HG03521 (cell line): ENCODE results near the gene CERK.

Experiments used
- ATAC-seq: cut with Tn5 transposase; IDR thresholded peaks from one replicate; pipeline ENCODE4 v1.9.1; 2021; ENCODE audit warnings: mild to moderate bottlenecking, moderate library complexity; ENCODE audit not compliant: unreplicated experiment

Gene CERK

DNA sequence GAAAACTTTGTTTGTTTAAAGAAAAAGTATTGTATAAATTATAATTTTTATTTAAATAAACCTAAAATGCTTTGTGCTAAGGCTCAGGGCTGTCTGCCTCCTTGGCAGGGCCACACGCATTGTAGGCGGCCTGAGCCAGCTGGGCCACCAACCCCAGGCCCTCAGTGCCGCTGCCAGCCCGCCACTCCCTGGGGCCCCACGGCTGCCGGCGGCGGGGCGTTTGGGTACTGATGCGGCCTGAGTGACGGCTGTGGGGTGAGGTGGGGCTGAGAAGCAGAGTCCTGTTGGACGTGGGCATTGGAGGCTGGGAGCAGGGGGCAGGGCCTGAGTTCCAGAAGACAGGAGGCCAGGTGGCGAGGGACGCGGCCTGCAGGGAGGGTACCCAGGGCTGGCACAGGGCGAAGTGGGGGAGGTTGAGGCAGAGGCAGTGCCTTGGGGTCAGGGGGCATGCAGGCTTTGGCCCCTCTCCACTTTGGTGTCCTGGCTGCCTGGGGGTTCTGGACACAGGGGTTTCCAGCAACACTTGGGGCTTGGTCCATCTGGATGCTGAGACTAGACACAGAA, 58.3 kb downstream of the CERK start:
- no peak for ATAC-seq

DNA sequence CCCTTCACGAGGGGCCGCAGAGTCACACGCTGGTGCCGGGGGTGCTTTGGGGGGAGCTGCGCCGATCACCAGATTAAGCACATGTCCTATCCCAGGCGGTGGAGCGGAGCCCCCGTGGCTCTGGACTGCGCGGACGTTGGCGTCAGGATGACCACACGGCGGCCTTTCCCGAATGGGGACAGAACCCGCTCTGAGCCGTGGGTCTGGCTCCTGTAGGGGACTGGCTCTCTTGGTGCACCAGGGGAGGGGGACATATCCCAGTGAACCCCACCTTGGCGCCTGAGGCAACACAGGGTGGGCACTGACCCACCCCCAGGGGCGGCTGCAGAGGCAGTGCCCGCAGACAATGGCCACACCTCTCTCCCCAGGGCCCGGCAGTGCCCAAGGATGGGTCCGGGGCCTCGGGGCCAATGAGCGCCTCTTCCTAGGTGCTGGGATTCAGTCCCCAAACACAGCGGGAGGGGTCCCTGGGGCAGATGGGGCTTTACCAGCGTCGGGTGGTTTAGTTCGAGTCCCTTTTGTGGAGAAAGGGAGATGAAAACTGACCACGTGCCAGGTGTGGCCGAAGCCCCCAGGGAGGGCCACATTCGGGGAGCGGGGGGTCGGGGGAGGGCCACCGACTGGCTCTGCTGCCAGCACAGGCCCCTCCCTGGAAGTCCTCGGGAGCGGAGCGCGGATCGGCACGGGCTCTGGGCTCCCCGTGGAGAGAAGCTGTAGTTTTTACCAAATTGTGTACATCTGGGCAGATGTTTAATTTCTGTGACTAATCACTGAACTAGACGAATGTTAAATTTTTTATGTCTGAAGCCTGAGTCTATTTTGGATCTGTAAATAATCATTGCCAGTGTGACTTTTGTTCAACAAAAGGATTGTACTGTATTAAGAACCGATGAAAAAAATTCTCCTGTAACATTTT, 59.0 kb downstream of the CERK start:
- ATAC-seq = no peak

DNA sequence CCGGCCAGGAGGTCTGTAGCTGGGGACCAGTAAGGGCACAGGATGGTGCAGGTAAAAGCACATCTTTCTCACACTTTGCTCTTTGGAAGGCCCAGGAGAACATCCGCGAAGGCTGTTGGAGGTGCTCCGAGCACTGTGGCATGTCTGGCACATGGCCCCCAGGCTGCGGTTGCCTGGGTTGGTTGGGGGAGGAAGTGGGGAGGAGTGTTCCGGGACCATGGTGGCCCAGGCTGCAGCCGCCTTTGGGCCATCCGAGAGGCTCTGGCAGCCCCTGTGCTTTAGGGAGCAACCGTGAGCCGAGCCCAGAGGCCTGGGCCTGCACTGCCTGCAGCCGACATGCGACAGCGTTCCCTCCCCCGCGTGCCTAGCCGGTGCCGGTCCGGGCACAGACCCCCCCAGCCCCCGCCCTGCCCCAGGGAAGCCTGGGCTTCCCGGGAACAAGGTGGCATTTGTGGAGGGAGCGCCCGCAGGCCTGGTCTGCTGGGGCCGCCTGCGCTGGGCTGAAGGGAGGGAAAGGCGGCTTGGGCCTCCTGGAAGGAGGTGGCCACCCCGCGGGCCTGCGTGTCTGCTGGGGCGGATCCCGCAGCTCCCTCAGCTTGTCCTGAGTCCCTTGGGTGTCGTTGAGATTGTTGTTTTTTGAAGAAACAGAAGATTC, 59.9 kb downstream of the CERK start:
- no peak for ATAC-seq

DNA sequence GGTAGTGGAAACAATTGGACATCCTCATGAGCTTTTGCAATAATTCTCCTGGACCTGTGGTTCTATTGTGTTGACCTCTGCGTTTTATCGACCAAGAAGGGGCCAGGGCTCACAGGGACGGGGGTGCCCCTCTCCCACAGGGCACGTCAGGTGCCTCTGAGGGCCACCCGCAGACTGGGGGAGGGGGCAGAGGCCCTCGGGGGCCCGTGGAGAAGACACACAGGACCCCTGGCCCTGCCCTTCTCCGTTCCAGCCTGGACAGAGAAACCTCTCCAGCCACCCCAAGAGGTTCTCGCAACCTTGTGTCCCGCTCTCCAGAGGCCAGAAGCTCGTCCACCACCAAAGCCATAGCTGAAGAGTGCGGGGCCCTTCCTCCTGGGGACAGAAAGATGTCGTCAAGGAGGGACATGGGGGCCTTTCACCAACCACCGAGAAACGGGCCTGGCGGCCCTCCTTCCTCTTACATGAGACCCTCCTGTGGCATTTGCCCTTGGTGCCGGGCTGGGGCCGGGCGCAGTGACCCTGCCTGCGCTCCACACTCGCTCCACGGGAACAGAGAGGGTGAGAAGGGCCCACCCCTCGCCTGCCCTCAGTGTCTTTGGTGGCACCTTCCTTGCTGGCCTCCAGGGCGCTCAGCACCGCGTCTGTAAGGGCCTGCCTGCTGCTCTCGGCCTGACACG, 60.6 kb downstream of the CERK start:
- no peak for ATAC-seq

DNA sequence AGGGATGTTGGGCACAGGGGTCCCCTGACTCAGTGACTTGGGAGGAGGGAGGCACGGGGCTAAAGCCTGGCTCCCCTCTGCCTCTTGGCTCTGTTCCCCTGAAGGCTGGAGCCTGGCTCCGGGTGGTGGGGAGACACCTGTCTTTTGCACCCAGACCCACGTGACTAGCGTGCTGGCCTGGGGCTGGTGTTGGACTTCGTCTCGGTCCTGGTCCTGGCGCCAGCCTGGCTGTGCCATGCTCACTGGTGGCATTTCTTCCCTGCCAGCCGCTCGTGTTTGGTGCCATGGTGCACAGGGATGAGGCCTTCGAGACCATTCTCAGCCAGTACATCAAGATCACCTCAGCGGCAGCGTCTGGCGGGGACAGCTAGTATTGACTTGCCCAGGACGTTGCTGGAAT, 61.2 kb downstream of the CERK start:
- ATAC-seq = no peak

DNA sequence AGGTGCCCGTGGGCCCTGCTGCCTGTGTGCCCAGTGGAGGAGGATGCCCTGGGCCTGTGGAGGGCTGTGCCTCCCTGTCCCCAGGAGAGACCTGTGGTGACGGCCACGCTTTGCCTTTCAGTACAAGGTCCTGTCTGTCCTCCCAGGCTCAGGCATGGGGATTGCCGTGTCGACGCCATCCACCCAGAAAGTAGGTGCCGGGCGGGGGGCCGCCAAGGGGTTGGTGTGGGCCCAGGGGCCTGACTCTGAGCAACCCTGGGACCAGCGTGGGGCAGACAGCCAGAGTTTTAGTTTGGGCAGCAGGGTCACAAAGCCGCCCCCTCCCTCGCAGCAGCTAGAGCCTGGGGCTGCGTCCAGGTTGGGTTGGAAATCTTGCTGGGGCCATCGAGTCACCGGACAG, 61.6 kb downstream of the CERK start:
- no peak for ATAC-seq

DNA sequence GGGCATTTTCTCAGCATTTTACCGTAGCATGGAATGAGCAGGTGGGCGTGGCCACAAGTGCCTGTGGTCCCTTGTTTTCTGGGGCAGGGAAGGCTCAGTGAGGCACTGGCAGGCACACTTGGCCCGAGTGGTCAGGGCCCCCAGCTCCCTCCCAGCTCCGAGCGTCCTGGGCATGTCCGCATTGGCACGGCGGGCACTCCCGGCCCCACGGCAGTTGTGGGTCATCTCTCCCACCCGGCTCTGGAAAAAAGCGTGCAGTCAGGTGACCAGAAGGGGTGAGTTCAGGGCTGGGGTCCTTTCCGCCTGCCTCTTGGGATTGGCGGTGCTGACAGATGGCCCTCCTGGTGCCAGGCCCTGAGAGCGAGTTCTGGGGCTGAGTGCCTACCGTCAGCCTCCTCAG, 62.1 kb downstream of the CERK start:
- ATAC-seq = no peak

DNA sequence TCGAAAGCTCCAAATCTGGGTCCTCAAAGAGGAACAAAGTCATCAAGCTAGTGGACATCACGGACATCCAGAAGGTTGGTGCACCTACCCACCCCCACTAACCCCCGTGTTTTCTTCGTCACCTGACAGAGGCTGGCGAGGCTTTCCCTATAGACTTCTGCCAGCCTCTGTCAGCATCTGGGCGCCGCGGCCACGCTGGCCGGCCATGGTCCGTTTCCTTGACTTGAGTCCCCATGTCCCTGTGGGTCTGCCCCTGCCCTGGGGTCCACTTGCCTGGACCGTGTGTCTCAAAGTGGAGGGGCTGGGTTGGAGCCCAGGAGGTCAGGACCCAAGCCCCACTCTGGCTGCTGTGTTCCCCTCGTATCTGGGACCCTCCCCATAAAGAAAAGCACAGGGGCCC, 62.6 kb downstream of the CERK start:
- no peak for ATAC-seq

DNA sequence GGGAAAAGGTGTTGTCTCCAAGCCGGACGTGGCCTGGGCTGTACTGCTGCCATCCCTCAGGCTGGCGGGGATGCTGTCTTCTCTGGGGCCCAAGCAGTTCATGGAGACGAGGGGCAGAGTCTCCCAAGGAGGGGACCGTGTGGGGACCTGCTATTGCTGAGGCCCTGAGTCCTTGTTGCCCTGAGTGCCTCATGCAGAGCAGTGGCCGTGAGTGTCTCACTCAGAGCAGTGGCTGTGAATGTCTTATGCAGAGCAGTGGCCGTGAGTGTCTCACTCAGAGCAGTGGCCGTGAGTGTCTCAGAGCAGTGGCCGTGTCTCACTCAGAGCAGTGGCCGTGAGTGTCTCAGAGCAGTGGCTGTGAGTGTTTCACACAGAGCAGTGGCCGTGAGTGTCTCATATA, 63.1 kb downstream of the CERK start:
- ATAC-seq = no peak

DNA sequence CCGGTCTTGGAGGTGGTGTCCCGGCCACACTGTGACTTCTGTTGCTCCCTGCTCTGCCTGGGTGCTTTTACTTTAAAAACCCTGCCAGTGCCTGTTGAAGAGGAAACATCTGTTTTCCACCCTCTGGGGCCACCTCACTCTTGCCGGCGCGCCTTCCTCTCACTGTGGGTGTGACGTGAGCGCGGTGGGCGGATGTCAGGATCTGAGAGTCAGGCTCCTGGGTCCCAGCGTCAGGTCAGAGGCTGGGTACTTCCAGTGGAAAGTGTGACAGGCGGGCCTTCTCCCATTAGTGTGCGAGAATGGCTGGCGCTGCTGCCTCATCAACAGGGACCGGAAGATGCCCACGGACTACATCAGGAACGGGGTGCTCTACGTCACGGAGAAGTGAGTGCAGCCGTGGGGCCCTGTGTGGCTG, 63.7 kb downstream of the CERK start:
- ATAC-seq = no peak

DNA sequence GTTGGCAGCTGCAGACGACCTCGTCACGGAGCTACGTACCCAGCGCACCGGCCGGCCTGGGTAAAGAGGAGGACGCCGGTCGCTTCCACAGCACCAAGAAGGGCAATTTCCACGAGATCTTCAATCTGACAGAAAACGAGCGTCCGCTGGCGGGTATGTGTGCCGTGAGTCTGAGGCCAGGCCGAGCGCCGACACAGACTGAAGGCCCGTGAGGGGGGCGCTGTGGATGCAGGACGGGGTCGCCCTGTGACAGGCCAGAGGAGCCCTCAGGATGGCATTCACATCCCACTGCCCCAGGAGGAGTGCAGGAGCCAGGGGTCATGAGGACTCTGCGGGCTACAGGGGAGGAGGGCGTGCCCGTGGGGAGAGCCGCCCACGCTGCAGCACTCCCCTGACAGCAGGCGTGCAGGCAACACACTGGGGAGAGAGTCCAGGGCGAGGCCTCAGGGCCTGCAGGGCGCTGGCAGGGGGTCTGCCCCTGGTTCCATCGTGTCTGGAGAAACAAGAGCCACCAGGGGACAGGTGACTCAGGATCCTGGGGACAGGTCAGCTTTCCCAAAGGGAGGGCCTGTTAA, 64.3 kb downstream of the CERK start:
- ATAC-seq = no peak

DNA sequence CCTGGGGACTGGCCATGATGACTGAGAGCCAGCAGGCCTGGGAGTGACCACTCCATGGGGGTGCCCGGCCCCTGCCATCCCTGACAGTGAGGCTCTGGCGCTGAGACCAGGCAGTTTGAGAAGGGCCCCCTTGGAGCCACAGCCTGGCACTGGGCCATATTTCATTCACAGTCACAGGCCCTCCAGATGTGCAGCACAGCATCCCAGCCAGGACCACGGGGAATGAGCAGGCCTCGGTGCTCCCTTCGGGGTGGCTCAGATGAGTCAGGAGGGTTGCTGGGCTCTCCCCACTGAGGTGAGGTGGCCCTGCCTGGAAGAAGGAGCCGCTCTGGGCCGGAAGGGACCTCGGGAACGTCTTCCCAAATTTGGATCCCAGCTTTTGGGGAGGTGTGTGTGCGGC, 64.8 kb downstream of the CERK start:
- no peak for ATAC-seq

DNA sequence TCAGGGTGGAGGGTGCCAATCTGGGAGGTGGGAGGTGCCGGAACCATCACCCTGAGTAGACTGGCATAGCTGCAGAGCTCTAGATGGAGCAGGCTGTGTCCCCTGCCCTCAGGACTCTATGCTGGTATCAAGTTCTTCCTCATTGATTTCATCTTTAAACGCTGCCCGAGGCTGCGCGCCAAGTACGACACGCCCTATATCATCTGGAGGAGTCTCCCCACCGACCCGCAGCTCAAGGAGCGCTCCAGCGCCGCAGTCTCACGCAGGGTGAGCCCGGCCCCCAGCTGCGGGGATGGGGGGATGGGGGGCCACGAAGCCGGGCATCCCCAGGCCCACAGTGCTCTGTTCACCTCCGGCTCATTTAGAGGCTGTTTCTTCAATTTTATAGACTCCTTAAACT, 65.3 kb downstream of the CERK start:
- no peak for ATAC-seq

DNA sequence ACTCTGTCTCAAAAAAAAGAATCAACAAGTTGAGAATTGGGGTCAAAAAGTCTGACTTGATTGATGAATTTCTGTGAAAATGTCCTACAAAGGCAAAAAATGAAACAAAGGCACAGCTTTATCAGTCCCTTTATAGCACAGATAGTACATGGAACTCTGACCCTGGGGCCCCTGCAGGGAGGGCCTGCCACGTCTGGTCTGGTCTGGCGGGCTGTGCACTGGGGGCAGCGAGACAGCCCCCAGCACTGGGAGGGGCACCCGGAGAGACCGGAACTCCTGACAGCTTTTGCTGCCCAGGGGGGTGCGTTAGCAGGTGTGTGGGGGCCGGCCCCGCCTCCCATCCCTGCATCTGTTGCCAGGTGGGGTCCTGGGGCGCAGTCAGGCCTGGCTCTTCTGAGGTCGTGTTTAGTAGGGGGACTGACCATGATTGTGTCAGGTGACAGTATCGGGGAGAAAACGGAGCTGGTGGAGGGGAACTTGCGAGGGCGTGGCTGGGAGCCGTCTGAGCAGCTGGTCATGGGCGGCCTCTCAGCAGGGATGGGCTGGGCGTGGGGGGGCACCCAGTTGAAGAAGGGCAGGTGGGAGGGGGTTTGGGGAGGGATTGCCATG, 66.1 kb downstream of the CERK start:
- no peak for ATAC-seq

DNA sequence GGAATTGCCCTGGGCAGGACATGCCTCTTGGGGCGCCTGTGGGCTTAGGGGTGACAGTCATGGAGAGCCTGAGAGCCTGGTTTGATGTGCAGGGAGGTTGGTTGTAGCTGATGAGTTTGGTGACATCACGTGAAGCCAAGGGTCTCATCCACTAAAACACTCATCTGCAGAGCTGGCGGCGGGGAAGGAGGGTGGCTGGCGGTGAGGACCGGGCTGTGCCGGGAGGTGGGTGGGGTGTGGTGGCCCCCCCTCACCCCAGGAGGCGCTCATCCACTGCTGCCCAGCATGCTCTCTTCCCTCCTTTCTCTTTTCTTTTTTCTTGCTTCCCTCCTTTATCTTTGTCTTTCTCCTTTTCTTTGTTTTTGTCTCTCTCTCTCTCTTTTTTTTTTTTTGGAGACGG, 68.9 kb downstream of the CERK start:
- no peak for ATAC-seq

DNA sequence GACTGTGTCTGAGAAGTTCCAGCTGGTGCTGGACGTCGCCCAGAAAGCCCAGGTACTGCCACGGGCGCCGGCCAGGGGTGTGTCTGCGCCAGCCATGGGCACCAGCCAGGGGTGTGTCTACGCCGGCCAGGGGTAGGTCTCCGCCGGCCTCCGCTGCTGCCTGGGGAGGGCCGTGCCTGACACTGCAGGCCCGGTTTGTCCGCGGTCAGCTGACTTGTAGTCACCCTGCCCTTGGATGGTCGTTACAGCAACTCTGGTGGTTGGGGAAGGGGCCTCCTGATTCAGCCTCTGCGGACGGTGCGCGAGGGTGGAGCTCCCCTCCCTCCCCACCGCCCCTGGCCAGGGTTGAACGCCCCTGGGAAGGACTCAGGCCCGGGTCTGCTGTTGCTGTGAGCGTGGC, 69.9 kb downstream of the CERK start:
- ATAC-seq = no peak

DNA sequence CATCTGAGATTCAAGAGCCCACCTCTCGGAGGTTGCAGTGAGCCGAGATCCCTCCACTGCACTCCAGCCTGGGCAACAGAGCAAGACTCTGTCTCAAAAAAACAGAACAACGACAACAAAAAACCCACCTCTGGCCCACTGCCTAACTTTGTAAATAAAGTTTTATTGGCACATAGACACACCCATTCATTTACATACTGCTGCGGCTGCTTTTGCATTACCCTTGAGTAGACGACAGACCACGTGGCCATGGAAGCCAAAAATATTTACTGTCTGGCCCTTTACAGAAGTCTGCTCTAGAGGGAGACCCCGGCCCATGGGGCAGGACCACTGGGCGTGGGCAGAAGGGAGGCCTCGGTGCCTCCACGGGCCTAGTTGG, 70.8 kb downstream of the CERK start:
- no peak for ATAC-seq

DNA sequence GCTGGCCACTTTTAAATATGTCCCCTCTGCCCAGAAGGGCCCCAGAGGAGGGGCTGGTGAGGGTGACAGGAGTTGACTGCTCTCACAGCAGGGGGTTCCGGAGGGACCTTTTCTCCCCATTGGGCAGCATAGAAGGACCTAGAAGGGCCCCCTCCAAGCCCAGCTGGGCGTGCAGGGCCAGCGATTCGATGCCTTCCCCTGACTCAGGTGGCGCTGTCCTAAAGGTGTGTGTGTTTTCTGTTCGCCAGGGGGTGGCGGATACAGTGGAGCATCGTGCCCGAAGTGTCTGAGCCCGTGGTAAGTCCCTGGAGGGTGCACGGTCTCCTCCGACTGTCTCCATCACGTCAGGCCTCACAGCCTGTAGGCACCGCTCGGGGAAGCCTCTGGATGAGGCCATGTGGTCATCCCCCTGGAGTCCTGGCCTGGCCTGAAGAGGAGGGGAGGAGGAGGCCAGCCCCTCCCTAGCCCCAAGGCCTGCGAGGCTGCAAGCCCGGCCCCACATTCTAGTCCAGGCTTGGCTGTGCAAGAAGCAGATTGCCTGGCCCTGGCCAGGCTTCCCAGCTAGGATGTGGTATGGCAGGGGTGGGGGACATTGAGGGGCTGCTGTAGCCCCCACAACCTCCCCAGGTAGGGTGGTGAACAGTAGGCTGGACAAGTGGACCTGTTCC, 71.3 kb downstream of the CERK start:
- ATAC-seq = no peak

DNA sequence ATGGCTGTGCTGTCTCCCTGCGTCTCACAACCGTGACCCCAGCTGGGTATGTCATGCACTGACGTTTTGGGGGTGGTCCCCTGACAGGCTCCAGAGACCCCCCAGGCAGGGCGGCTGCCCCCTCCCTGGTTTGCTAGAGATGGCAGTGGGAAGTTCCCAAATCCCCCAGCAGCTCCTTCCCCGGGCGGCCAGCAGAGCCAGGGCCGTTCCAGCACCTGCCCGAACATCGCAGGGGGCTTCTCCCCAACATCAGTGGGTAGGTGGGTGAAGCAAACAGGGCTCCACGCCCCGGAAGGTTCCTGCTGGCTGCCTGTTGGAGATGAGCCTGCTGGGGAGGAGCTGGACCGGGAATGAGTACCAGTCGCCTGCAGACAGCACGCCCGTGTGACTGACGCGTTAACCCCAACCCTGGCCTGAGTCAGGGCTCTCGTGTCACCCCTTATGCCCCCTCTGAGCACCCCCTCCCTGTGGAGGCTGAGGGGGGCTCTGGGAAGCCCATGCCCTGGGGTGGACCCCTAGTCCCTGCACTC, 72.2 kb downstream of the CERK start:
- ATAC-seq = no peak

DNA sequence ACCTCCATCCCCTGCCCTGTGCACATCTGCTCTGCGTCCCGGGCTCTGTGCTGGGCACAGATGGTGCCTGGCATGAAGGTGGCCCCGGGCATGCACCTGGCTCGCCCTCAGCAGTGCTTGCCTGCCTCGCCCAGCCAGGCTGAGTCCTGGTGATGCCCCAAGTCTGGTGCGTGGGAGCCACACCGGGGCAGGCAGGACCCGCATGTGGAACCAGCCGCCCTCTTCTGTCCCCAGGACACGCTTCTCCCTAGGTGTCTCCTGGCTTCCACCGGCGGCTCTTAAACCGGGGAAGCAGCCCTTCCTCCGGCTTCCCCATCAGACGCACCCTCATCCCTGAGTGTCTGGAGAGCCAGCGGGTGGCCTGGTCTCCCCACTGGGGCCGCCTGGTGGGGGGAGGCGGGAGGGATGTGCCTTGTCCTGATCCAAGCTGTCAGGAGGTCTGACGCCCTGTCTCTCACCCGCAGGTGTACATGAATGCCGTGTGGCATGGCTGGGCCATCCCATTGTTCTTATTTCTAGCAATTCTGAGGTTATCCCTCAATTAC, 72.8 kb downstream of the CERK start:
- no peak for ATAC-seq
